Right atrium auricular region (tissue), 2 donors: ENCODE data around the gene MICAL2. TPM values are rescaled to one million over a fixed set of nuclear protein-coding genes. Genes with fewer than 3 reads are reported as not detected.

ENCODE experiments used
- DNase-seq: peaks from one replicate; pipeline ENCODE4 v3.0.0-alpha.2; 2019; ENCODE audit warnings: low spot score
- H3K27ac ChIP-seq, 2 donors: fragments of 200-600 bp; sonication (generic); 1 replicate in 1 of 2; 2 replicates in 1 of 2; pipeline ENCODE4 v1.5.1; 2016 to 2019
- H3K27me3 ChIP-seq, 2 donors: fragments of 200-600 bp; sonication (generic); one replicate each; pipeline versions ENCODE4 v1.5.1 to v1.6.0; 2017 to 2019
- H3K36me3 ChIP-seq: fragments of 200-600 bp; sonication (generic); one replicate; pipeline ENCODE4 v1.5.1; 2016
- H3K4me1 ChIP-seq, 2 donors: fragments of 200-600 bp; sonication (generic); one replicate each; pipeline versions ENCODE4 v1.5.1 to v1.6.0; 2017 to 2019
- H3K4me3 ChIP-seq, 2 donors: fragments of 200-600 bp; sonication (generic); 1 replicate in 1 of 2; 2 replicates in 1 of 2; pipeline ENCODE4 v1.5.1; 2017 to 2019; ENCODE audit warnings: mild to moderate bottlenecking in 1 of 2, moderate library complexity in 1 of 2
- H3K9me3 ChIP-seq, 2 donors: fragments of 200-600 bp; sonication (generic); one replicate each; pipeline ENCODE4 v1.5.1; 2019
- CTCF ChIP-seq, 2 donors: fragments of 200-600 bp; sonication (generic); IDR thresholded peaks; one replicate each; pipeline ENCODE4 v1.5.1; 2019; ENCODE audit warnings: antibody characterized with exemption in 2 of 2
- total RNA-seq, 2 donors: library from RNA; depleted of rRNA; stranded (reverse); fragments of >200 nt; gene quantifications; one replicate each; pipeline ENCODE4 v1.1.0, GENCODE V29; 2016

MICAL2 gene
- total RNA-seq, 2 donors from 2014 or later = 77.6 to 84.5 TPM

- no peak overlapping the region for H3K4me3 ChIP-seq
- peaks cover 0 to 58% of the 10 kb centered on the region in 2 donors for H3K4me1 ChIP-seq
- H3K9me3 ChIP-seq = no peaks in the 10 kb centered on the region
- no peaks in the 10 kb centered on the region for H3K27me3 ChIP-seq
- H3K27ac ChIP-seq = peak overlapping the region; percentile 32 to 52
- no peak for DNase-seq
- no peak for TF ChIP-seq CTCF (IDR thresholded peaks at IDR 0.05)
- H3K36me3 ChIP-seq = peaks cover 74% of the 10 kb centered on the region
These were observed 135.2 kb downstream of the MICAL2 start for GRCh38 chr11:12245549-12246016.

- H3K9me3 ChIP-seq = no peaks in the 10 kb centered on the region
- peaks cover 70% of the 10 kb centered on the region for H3K36me3 ChIP-seq
- no peak for DNase-seq
- peak overlapping the region; percentile 32 to 52 for H3K27ac ChIP-seq
- no peaks in the 10 kb centered on the region for H3K27me3 ChIP-seq
- H3K4me3 ChIP-seq = no peak overlapping the region
- H3K4me1 ChIP-seq = peaks cover 0 to 58% of the 10 kb centered on the region in 2 donors
- no peak for TF ChIP-seq CTCF (IDR thresholded peaks at IDR 0.05)
These were observed 135.8 kb downstream of the MICAL2 start for GRCh38 chr11:12246147-12246546.

GRCh38 chr11:12246989-12247388, 136.6 kb downstream of the MICAL2 start:
- Histone ChIP-seq H3K27ac (peak overlapping the region; percentile 62 to 65), H3K27me3 (no peaks in the 10 kb centered on the region), H3K4me1 (peaks cover 0 to 58% of the 10 kb centered on the region in 2 donors), H3K4me3 (no peak overlapping the region), H3K9me3 (no peaks in the 10 kb centered on the region), H3K36me3 (peaks cover 62% of the 10 kb centered on the region)
- DNase-seq = no peak
- TF ChIP-seq CTCF (IDR thresholded peaks at IDR 0.05) = no peak

DNA sequence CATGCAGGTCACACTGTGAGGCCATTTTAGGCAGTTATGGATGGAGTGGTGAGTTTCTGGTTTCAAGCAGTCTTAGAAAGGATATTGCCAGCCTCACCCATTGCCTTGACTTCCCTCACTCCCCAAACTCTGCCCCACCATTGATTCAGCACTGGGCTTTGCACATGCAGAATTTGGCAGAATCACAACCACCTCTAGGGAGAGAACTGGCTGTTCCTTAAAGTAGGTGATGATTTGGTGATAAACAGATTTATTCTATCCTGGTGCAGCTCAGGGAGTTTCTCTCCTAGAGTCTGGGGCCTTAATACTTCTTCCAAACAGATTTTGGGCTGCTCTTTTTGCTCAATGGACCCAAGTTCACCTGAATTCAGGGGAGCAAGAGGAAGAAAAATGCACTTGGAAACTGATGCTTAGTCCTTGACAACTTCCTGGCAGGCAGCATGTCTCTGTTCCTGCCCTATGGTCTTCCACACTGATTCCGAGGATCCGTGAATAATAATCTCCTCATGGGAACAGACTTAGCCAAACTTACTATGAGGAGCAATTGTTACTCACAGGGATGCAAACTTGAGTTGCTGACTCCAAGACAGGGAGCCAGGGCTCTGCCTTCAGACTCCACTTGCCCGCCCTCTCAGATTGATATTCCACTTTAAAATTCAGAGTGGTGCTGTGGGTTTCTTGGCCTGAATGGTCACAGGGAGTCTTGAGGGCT, 137.3 kb downstream of the MICAL2 start:
- TF ChIP-seq CTCF (IDR thresholded peaks at IDR 0.05) = no peak
- H3K27ac ChIP-seq = peak overlapping the region; percentile 62 to 65
- H3K4me3 ChIP-seq = no peak overlapping the region
- H3K4me1 ChIP-seq = peaks cover 0 to 58% of the 10 kb centered on the region in 2 donors
- H3K27me3 ChIP-seq = no peaks in the 10 kb centered on the region
- H3K9me3 ChIP-seq = no peaks in the 10 kb centered on the region
- peaks cover 55% of the 10 kb centered on the region for H3K36me3 ChIP-seq
- no peak for DNase-seq

GRCh38 chr11:12248330-12248729, 137.9 kb downstream of the MICAL2 start:
- no peak for TF ChIP-seq CTCF (IDR thresholded peaks at IDR 0.05)
- peak; percentile 80 for DNase-seq
- Histone ChIP-seq H3K36me3 (peaks cover 51% of the 10 kb centered on the region), H3K4me1 (peaks cover 0 to 55% of the 10 kb centered on the region in 2 donors), H3K27me3 (no peaks in the 10 kb centered on the region), H3K9me3 (no peaks in the 10 kb centered on the region), H3K4me3 (no peak overlapping the region), H3K27ac (peak overlapping the region; percentile 62 to 65)
